KMS-11 (cell line): ENCODE data around the gene STK32B.

ENCODE experiments used
- H2AFZ ChIP-seq: fragments of 200-600 bp; sonication (generic); 2 replicates; pipeline ENCODE4 v1.6.1; 2016; ENCODE audit warnings: antibody characterized with exemption, mixed run types, low read depth
- H3K27ac ChIP-seq: fragments of 200-600 bp; sonication (generic); 2 replicates; pipeline ENCODE4 v1.6.1; 2016; ENCODE audit warnings: mild to moderate bottlenecking, mixed run types
- H3K27me3 ChIP-seq: fragments of 200-600 bp; sonication (generic); 2 replicates; pipeline ENCODE4 v1.6.1; 2017; ENCODE audit warnings: mild to moderate bottlenecking, low read depth, mixed run types, moderate library complexity; ENCODE audit not compliant: insufficient read depth
- H3K36me3 ChIP-seq: fragments of 200-600 bp; sonication (generic); 2 replicates; pipeline ENCODE4 v1.6.1; 2017; ENCODE audit warnings: mild to moderate bottlenecking, mixed run types; ENCODE audit not compliant: insufficient read depth
- H3K4me1 ChIP-seq: fragments of 200-600 bp; sonication (generic); 2 replicates; pipeline ENCODE4 v1.6.1; 2016; ENCODE audit warnings: mild to moderate bottlenecking, low read depth, mixed run types; ENCODE audit not compliant: poor library complexity, severe bottlenecking
- H3K4me2 ChIP-seq: fragments of 200-600 bp; sonication (generic); 2 replicates; pipeline ENCODE4 v1.7.0; 2016; ENCODE audit warnings: mild to moderate bottlenecking, mixed run types
- H3K4me3 ChIP-seq: fragments of 200-600 bp; sonication (generic); IDR thresholded peaks from 2 replicates; pipeline ENCODE4 v1.6.1; 2017; ENCODE audit warnings: low read depth, low read length, mixed read lengths; ENCODE audit not compliant: insufficient read depth
- H3K79me2 ChIP-seq: fragments of 200-600 bp; sonication (generic); 2 replicates; pipeline ENCODE4 v1.6.1; 2016; ENCODE audit warnings: low read depth, mixed run types; ENCODE audit not compliant: insufficient read depth
- H3K9ac ChIP-seq: fragments of 200-600 bp; sonication (generic); 2 replicates; pipeline ENCODE4 v1.6.1; 2016; ENCODE audit warnings: mild to moderate bottlenecking, mixed run types
- H4K20me1 ChIP-seq: fragments of 200-600 bp; sonication (generic); 2 replicates; pipeline ENCODE4 v1.6.1; 2016; ENCODE audit warnings: mild to moderate bottlenecking, mixed run types; ENCODE audit not compliant: insufficient read depth
- TF ChIP-seq, protein P1 (sequence below): fragments of 200-600 bp; sonication (generic); conservative IDR thresholded peaks from 2 replicates; pipeline ENCODE4 v1.6.1; 2017; ENCODE audit warnings: low read depth, mild to moderate bottlenecking, antibody characterized with exemption, low read length, moderate library complexity, mixed read lengths

Gene STK32B

DNA sequence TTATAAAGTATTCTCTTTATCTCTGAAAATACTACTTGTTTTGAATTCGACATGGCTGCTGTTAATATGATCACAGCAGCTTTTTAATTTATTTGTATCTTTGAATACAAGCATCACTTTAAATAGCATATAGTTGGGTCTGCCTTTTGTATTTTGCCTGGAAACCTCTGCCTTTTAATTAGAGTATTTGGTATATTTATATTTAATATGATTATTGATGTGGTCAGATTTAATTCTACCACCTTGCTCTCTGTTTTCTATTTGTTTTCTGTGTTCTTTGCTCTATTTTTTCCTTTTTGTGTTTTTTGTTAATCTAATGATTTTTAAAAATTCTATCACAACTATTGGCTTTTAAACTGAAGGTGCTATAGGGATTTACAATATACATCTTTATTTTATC lies 21.7 kb downstream of the STK32B start:
- H2AFZ ChIP-seq: no peak overlapping the region
- TF ChIP-seq, protein P1, sequence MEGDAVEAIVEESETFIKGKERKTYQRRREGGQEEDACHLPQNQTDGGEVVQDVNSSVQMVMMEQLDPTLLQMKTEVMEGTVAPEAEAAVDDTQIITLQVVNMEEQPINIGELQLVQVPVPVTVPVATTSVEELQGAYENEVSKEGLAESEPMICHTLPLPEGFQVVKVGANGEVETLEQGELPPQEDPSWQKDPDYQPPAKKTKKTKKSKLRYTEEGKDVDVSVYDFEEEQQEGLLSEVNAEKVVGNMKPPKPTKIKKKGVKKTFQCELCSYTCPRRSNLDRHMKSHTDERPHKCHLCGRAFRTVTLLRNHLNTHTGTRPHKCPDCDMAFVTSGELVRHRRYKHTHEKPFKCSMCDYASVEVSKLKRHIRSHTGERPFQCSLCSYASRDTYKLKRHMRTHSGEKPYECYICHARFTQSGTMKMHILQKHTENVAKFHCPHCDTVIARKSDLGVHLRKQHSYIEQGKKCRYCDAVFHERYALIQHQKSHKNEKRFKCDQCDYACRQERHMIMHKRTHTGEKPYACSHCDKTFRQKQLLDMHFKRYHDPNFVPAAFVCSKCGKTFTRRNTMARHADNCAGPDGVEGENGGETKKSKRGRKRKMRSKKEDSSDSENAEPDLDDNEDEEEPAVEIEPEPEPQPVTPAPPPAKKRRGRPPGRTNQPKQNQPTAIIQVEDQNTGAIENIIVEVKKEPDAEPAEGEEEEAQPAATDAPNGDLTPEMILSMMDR: no peak

DNA sequence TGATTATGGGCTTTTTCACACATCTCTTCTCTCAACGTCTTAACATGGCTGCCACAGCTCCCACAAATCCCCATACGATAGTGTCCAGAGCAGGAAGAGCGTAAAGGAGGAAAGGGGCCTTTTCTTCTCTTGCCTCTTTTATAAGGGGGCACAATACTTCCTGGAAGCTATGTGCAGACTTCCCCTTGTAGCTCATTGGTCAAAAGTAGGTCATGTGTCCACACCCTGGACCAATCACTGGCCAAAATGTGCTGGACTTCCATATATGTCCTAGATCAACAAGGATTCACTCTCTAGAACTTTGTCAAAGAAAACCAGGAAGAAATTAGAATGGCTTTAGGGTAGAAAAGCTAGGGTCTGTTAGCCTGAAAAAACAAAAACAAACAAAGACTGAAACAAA lies 26.7 kb downstream of the STK32B start:
- Histone ChIP-seq H3K4me2 (no peak overlapping the region), H3K4me3 (no peak overlapping the region), H3K27ac (no peak overlapping the region), H4K20me1 (no peaks in the 10 kb centered on the region), H3K79me2 (no peaks in the 10 kb centered on the region), H3K4me1 (no peaks in the 10 kb centered on the region), H3K27me3 (no peaks in the 10 kb centered on the region), H3K9ac (no peak overlapping the region), H2AFZ (no peak overlapping the region), H3K36me3 (no peaks in the 10 kb centered on the region)
- TF ChIP-seq, protein P1: no peak

More for the DNA sequence above, 21.7 kb downstream of the STK32B start:
- no peak overlapping the region for H3K27ac ChIP-seq
- H3K27me3 ChIP-seq: no peaks in the 10 kb centered on the region
- H4K20me1 ChIP-seq: no peaks in the 10 kb centered on the region
- H3K4me3 ChIP-seq: no peak overlapping the region
- no peak overlapping the region for H3K4me2 ChIP-seq
- H3K79me2 ChIP-seq: no peaks in the 10 kb centered on the region
- no peak overlapping the region for H3K9ac ChIP-seq
- H3K4me1 ChIP-seq: no peaks in the 10 kb centered on the region
- no peaks in the 10 kb centered on the region for H3K36me3 ChIP-seq

DNA sequence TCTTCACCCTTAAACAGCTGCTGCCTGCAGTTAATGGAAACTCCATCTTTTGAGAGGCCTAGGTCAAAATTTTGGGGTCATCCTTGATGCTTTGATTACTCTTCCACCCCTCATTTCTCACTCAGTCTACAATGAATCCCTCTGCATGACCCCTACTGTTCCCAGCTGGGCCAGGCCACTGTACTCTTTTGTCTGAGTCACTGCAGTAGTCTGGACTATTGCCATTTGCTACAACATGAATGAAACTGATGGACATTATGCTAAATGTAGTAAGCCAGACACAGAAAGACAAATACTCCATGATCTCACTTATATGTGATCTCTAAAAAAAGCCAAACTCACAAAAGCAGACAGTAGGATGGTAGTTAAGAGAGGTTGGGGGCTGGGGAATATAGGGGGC lies 28.3 kb downstream of the STK32B start:
- TF ChIP-seq, protein P1: no peak
- Histone ChIP-seq H3K4me2 (no peak overlapping the region), H3K4me3 (no peak overlapping the region), H2AFZ (no peak overlapping the region), H3K27me3 (no peaks in the 10 kb centered on the region), H3K4me1 (no peaks in the 10 kb centered on the region), H4K20me1 (no peaks in the 10 kb centered on the region), H3K79me2 (no peaks in the 10 kb centered on the region), H3K36me3 (no peaks in the 10 kb centered on the region), H3K27ac (no peak overlapping the region), H3K9ac (no peak overlapping the region)

DNA sequence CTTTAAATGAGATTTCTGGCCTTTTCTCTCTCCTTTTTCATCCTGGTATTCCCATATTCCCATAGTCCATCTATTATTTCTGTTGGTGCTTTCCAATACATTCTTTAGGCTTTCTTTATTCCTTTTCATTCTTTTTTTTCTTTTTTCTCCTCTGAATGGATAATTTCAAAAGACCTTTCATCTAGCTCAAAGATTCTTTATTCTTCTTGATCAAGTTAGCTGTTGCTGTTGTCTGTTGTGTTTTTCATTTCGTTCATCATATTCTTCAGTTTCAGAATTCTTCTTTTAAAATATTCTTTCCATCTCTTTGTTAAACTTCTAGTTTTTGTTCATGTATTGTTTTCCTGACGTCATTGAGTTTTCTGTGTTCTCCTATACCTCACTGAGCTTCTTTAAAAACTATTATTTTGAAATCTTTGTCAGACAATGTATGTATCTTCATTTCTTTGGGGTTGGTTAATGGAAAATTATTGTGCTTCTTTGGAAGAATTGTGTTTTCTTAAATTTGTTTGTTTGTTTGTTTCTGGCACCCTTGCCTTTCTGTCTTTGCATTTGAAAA lies 30.2 kb downstream of the STK32B start:
- Histone ChIP-seq H4K20me1 (no peaks in the 10 kb centered on the region), H3K4me2 (no peak overlapping the region)
- TF ChIP-seq, protein P1: no peak

More for the DNA sequence above, 30.2 kb downstream of the STK32B start:
- no peaks in the 10 kb centered on the region for H3K4me1 ChIP-seq
- H3K79me2 ChIP-seq: no peaks in the 10 kb centered on the region
- H3K4me3 ChIP-seq: no peak overlapping the region
- no peak overlapping the region for H3K27ac ChIP-seq
- no peak overlapping the region for H3K9ac ChIP-seq
- H3K27me3 ChIP-seq: no peaks in the 10 kb centered on the region
- no peaks in the 10 kb centered on the region for H3K36me3 ChIP-seq
- no peak overlapping the region for H2AFZ ChIP-seq
